Fibroblast of the aortic adventitia (primary cell): ENCODE measurements around the gene AIM2. TPM values are rescaled to one million over a fixed set of nuclear protein-coding genes. Genes with fewer than 3 reads are reported as not detected.
"Not testable (repeated sequence)": the region's sequence is repeated elsewhere in the genome, so short reads cannot be mapped to it uniquely, and the experiment has no call there.

Source experiments
- DNase-seq: peaks from one replicate; pipeline ENCODE4 v3.0.0-alpha.2; 2010; ENCODE audit warnings: low read depth
- H3K4me3 ChIP-seq: 2 replicates; pipeline ENCODE4 v1.5.1; 2011; ENCODE audit warnings: low read depth, mild to moderate bottlenecking, control low read depth, low read length, moderate library complexity
- total RNA-seq: library from RNA; depleted of rRNA; stranded (reverse); fragments of >200 nt; gene quantifications from 2 replicates; pipeline ENCODE4 v1.2.3, GENCODE V29; 2012; ENCODE audit warnings: low replicate concordance
- TF ChIP-seq, protein P1 (sequence below): IDR thresholded peaks from 2 replicates; pipeline ENCODE4 v1.5.1; 2011; ENCODE audit warnings: mild to moderate bottlenecking, low read length, control low read depth, inconsistent platforms; ENCODE audit not compliant: insufficient read depth

Gene AIM2
- total RNA-seq, 1 donor: not detected

DNA sequence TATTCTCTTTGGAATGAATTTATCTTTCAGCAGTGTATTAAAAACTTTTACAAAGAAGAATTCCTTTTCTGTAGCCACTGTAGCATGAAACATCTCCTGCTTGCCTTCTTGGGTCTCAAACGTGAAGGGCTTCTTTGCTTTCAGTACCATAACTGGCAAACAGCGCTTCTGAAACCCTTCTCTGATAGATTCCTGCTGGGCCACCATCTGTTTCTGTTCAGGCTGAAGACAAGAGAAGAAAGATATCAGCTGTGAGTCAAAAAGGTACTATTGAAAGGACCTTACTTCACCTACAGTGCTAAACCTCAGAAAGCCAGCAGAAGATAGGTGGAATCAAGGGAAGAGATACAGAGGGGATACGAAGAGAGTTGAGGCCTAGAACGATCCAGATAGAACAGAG is 10.5 kb downstream of the AIM2 start:
- TF ChIP-seq, protein P1, sequence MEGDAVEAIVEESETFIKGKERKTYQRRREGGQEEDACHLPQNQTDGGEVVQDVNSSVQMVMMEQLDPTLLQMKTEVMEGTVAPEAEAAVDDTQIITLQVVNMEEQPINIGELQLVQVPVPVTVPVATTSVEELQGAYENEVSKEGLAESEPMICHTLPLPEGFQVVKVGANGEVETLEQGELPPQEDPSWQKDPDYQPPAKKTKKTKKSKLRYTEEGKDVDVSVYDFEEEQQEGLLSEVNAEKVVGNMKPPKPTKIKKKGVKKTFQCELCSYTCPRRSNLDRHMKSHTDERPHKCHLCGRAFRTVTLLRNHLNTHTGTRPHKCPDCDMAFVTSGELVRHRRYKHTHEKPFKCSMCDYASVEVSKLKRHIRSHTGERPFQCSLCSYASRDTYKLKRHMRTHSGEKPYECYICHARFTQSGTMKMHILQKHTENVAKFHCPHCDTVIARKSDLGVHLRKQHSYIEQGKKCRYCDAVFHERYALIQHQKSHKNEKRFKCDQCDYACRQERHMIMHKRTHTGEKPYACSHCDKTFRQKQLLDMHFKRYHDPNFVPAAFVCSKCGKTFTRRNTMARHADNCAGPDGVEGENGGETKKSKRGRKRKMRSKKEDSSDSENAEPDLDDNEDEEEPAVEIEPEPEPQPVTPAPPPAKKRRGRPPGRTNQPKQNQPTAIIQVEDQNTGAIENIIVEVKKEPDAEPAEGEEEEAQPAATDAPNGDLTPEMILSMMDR: no peak
- no peak for DNase-seq

DNA sequence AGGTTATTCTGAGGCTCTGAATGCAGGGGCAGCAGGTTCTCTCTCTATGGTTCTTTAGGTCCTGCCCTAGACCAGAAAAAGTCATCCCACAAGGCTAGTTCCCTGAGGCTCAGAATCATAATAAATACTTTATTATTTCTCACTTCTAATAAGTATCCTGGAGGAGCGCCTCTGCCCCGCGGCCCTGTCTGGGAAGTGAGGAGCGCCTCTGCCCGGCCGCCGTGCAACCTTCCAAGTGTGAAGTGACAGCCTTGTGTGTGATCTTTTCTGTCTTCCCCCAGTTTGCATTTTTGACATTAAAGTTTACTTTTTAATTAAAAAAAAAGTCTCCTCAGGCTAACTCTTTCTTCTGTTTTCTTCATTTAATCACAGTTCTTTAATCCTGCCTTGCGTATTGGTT is 11.5 kb downstream of the AIM2 start:
- DNase-seq: no peak
- TF ChIP-seq, protein P1: no peak
- no peak overlapping the region for H3K4me3 ChIP-seq

More for the DNA sequence above, 10.5 kb downstream of the AIM2 start:
- H3K4me3 ChIP-seq: no peak overlapping the region

DNA sequence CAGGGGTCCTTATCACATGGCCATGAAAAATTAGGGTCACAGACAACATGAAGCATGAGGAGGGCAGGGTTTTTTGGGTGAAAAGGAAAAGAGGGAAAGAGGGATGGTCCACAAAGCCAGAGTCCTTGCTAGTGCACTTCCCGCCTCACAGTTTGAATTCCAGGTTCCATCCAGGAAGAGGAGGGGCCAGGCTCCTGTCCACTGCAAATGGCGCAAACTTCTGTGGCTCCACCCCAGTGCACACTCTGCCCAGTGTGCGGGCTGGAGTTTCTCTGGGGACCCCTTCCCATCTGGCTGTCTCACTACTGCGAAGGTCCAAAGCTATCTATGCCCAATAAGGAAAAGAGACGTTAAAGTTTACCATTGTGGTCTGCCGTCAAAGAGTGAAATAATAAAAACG is 17.8 kb downstream of the AIM2 start:
- no peak overlapping the region for H3K4me3 ChIP-seq
- TF ChIP-seq, protein P1: no peak
- DNase-seq: no peak

DNA sequence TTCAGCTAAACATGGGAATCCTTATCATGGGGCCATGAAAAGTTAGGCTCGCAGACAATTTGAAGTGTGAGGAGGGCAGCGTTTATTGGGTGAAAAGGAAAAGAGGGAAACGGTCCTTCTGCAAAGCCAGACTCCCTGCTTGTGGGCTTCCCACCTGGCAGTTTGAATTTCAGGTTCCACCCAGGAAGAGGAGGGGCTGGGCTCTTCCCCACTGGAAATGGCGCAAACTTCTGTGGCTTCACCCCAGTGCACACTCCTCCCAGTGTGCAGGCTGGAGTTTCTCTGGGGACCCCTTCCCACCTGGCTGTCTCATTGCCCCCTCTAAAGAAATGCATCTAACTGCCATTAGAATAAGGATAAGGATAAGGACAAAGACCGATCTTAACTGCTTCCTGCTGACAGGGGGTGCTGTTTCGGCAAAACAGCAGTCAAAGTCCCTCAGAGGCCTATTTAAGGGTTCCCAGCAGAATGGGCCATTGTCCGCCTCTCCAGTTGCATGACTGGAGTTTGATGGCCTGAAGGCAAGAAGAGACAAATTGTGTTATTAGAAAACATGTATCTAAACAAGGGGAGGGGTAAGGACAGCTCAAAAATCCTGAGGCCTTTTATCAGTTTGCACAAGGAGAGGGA is 20.4 kb downstream of the AIM2 start:
- H3K4me3 ChIP-seq: no peak overlapping the region
- no peak for DNase-seq
- TF ChIP-seq, protein P1: no peak

DNA sequence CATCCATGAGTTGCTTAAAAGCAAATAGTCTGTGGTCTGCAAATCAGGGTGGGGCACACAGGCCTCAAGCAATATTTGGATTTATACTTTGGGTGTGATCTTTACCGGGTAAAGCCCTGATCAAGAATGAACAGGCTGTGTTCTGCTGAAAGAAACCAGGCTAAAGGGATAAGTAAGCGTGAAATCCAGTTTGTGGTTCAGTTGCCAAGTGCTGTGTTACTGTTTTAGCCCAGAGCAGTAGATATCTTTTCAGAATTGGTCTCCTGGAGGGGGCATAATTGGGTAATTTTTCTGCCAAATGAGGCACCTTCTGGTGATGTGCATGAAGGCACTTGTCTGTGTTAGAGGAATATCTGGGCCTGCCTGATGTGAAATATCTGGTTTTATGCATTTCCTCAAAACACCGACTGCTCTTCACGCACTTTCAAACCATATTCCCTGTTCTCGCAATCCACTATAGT is 21.4 kb downstream of the AIM2 start:
- DNase-seq: no peak
- TF ChIP-seq, protein P1: no peak
- H3K4me3 ChIP-seq: no peak overlapping the region

DNA sequence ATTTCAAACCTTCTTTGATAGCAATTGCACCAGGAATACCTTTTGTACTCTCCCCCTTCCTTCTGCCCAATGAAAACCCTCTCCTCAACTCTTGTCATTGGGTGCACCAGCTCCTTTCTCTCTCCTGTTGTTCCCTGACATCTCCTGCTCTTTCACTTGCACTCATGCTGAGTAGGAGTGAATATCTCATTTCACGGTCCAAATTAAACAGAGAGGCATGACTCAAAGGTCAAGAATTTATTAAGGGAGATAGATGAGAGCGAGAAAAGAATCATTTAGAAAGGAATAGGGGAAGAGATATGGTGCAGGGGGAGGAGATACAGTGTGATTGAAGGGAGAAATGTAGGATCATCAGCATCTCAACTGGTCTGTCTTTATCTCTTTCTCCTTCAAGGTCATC is 22.1 kb downstream of the AIM2 start:
- TF ChIP-seq, protein P1: no peak
- no peak overlapping the region for H3K4me3 ChIP-seq
- peak; percentile 21 for DNase-seq

DNA sequence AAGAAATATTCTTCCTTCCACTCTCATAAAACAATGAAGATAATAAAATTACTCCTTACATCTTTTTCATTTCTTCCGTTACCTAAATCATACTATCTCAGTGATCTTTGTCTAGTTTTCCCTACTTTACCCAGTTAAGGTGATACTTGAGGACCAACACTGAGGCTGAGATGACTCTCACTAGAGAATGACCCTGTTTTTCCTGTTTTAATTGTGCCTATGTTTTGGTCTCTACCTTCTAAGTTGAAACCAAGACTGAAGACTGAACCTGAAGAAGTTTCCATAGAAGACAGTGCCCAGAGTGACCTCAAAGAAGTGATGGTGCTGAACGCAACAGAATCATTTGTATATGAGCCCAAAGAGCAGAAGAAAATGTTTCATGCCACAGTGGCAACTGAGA is 25.1 kb downstream of the AIM2 start:
- no peak for DNase-seq
- TF ChIP-seq, protein P1: no peak

DNA sequence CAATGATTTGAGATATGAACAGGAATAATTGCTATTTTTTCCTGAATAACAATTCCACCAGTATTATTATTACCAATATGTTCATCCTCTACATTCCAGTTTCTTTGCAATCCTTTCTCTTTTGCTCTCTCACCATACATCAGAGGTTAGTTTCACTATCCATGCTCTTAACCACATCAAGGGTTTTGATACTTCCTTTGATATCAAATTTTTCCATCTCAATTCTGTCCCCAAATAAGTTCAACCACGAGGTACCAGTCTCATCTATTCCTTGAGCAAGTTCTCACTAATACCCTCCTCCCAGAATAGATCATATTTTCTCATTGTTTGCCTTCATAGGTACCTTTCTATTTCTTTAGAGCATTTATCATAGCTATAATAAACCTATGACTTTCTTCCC is 30.1 kb downstream of the AIM2 start:
- not testable (repeated sequence) for DNase-seq, H3K4me3 ChIP-seq

More for the DNA sequence above, 25.1 kb downstream of the AIM2 start:
- no peak overlapping the region for H3K4me3 ChIP-seq
